ENCODE measurements around the gene PCNA. TPM values are rescaled to one million over a fixed set of nuclear protein-coding genes. Genes with fewer than 3 reads are reported as not detected.

PCNA gene
- total and polyA plus RNA-seq, 12 donors, result 23.5 to 106 (median 48.6) TPM

GRCh38 chr20:5164645-5165625 lies 45.2 kb upstream of the PCNA start:
- peaks cover 12 to 24% of the 10 kb centered on the region in 2 donors for H3K4me1 ChIP-seq (replicated peaks in 1 of 2)
- no peak overlapping the region for H3K4me3 ChIP-seq
- H3K27ac ChIP-seq, result no peak overlapping the region
- TF ChIP-seq CTCF (IDR thresholded peaks at IDR 0.05) (no peak), POLR2A (IDR thresholded peaks at IDR 0.05) (no peak)
- intact Hi-C loops (cut with DNase I), result no loop called here
- DNase-seq, result peak in 1 of 7 donors; percentile 48
- no peaks in the 10 kb centered on the region for H3K36me3 ChIP-seq (replicated peaks in 1 of 2)
- WGBS, 4 donors, result 82 to 85% (median 83%) methylated on average over 13 of the region's 13 CpGs
- no peaks in the 10 kb centered on the region for H3K27me3 ChIP-seq
- no peaks in the 10 kb centered on the region for H3K9me3 ChIP-seq (replicated peaks in 1 of 3)

GRCh38 chr20:5161536-5162164 lies 41.9 kb upstream of the PCNA start:
- DNase-seq, result no peak
- intact Hi-C loops (cut with DNase I), result no loop called here
- WGBS, 4 donors, result 93 to 97% (median 94%) methylated on average over 6 of the region's 6 CpGs
- Histone ChIP-seq H3K9me3 (replicated peaks in 1 of 3) (no peaks in the 10 kb centered on the region), H3K4me3 (no peak overlapping the region), H3K36me3 (replicated peaks in 1 of 2) (no peaks in the 10 kb centered on the region), H3K4me1 (replicated peaks in 1 of 2) (peaks cover 2 to 5% of the 10 kb centered on the region in 2 donors), H3K27ac (no peak overlapping the region), H3K27me3 (no peaks in the 10 kb centered on the region)
- TF ChIP-seq POLR2A (IDR thresholded peaks at IDR 0.05), result no peak

GRCh38 chr20:5160882-5161281 lies 41.1 kb upstream of the PCNA start:
- no peak for TF ChIP-seq POLR2A (IDR thresholded peaks at IDR 0.05)
- no peak for TF ChIP-seq CTCF (IDR thresholded peaks at IDR 0.05)
- Histone ChIP-seq H3K27ac (no peak overlapping the region), H3K9me3 (replicated peaks in 1 of 3) (no peaks in the 10 kb centered on the region), H3K4me3 (no peak overlapping the region), H3K36me3 (replicated peaks in 1 of 2) (no peaks in the 10 kb centered on the region), H3K4me1 (replicated peaks in 1 of 2) (peaks cover 7 to 10% of the 10 kb centered on the region in 2 donors), H3K27me3 (no peaks in the 10 kb centered on the region)
- no peak for DNase-seq
- intact Hi-C loops (cut with DNase I), result no loop called here

GRCh38 chr20:5159928-5160327 lies 40.2 kb upstream of the PCNA start:
- Histone ChIP-seq H3K9me3 (replicated peaks in 1 of 3) (no peaks in the 10 kb centered on the region), H3K4me1 (replicated peaks in 1 of 2) (peaks cover 7 to 13% of the 10 kb centered on the region in 2 donors), H3K4me3 (no peak overlapping the region), H3K27me3 (no peaks in the 10 kb centered on the region), H3K36me3 (replicated peaks in 1 of 2) (no peaks in the 10 kb centered on the region), H3K27ac (no peak overlapping the region)
- intact Hi-C loops (cut with DNase I), result no loop called here
- 77 to 87% (median 80%) methylated on average over 3 of the region's 3 CpGs for WGBS, 4 donors
- peak in 1 of 7 donors; percentile 41 for DNase-seq
- no peak for TF ChIP-seq CTCF (IDR thresholded peaks at IDR 0.05)
- no peak for TF ChIP-seq POLR2A (IDR thresholded peaks at IDR 0.05)

All from adrenal gland (tissue), 12 donors.